ENCODE data around the gene DNAJC13. TPM values are rescaled to one million over a fixed set of nuclear protein-coding genes. Genes with fewer than 3 reads are reported as not detected.

DNAJC13 gene
- total RNA-seq, 1 donor from 2014 or later, result 34.2 TPM

DNA sequence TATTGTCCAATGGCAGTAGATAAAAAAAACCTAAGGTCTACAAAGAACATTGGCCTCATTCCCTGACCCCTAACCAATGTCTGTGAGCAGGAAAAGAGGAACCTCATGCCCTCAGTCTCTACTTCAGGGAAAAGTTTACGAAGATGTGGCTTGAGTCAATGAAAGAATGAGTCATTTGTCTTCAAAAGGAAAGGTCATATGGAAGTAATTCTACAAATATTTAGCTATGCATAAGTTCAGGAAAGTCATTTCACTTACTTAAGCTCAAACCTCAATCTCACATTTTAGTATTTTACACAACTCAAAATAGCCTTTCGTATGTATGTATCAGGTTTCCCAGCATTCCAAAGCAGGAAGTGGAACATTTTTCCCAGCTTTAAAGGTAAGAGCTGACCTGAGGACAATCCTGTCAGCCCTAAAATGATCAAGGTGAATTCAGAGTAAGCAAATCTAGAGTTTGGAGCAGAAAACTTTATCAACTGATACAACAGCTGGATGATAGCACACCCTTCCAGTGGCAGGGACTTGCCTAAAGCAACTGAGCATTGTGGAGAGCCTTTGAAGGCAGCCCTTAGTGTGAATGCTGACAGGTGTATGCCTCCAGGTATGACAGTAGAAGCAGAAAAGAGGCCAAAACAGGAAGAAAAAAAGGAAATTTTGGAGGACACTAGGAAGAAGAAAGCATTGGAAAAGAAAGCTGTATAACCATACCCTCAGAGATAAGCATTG is 125.9 kb downstream of the DNAJC13 start:
- Histone ChIP-seq H3K4me3 (ENCODE audit: low read depth, low read length) (no peak overlapping the region), H3K36me3 (ENCODE audit: control insufficient read depth, insufficient read depth, low read length) (peaks cover 3% of the 10 kb centered on the region), H3K27me3 (ENCODE audit: control insufficient read depth, insufficient read depth, low read length) (no peaks in the 10 kb centered on the region)
- DNase-seq (ENCODE audit: low read depth), result peak; percentile 85
- TF ChIP-seq, protein P1, sequence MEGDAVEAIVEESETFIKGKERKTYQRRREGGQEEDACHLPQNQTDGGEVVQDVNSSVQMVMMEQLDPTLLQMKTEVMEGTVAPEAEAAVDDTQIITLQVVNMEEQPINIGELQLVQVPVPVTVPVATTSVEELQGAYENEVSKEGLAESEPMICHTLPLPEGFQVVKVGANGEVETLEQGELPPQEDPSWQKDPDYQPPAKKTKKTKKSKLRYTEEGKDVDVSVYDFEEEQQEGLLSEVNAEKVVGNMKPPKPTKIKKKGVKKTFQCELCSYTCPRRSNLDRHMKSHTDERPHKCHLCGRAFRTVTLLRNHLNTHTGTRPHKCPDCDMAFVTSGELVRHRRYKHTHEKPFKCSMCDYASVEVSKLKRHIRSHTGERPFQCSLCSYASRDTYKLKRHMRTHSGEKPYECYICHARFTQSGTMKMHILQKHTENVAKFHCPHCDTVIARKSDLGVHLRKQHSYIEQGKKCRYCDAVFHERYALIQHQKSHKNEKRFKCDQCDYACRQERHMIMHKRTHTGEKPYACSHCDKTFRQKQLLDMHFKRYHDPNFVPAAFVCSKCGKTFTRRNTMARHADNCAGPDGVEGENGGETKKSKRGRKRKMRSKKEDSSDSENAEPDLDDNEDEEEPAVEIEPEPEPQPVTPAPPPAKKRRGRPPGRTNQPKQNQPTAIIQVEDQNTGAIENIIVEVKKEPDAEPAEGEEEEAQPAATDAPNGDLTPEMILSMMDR (IDR thresholded peaks at IDR 0.05; ENCODE audit: insufficient read depth, low read length, severe bottlenecking), result no peak
- no peak for FAIRE-seq

DNA sequence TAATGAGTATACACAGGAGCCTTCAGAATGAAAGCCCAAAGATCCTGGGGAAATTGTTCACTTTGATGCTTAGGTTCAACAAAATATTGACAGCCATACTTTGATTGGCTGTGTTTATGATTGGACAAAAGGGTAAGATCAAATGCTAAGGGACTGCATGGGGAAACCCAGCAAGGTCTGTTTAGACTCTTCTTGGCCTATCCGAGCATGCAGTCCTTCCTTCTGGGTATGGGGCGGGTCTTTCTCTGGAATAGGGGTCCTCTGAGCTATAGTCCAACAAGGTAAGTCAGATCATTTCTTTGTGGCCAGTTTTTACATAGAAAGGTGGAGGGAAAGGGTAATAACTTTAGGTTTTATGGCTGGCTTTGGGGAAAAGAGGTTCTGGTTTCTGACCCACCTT is 126.8 kb downstream of the DNAJC13 start:
- TF ChIP-seq, protein P1 (IDR thresholded peaks at IDR 0.05; ENCODE audit: insufficient read depth, low read length, severe bottlenecking), result no peak
- DNase-seq (ENCODE audit: low read depth) (no peak), FAIRE-seq (no peak)
- no peaks in the 10 kb centered on the region for H3K27me3 ChIP-seq (ENCODE audit: control insufficient read depth, insufficient read depth, low read length)
- peaks cover 2% of the 10 kb centered on the region for H3K36me3 ChIP-seq (ENCODE audit: control insufficient read depth, insufficient read depth, low read length)
- no peak overlapping the region for H3K4me3 ChIP-seq (ENCODE audit: low read depth, low read length)

DNA sequence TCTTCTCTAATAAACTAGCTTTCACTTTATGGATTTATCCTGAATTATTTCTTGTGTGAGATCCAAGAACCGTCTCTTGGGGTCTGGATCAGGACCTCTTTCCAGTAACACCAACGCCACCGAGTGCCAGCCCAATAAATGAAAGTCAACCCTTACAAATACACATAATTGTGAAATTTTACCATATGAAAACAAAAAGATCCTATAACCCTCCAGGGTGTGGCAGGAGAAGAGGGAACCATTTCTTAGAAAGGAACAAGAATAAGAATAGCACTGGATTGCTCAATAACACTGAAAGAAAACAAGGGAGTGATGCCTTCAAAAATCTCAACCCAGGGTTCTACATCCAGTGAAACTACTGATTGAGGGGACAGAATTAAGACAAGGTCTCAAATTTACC is 128.2 kb downstream of the DNAJC13 start:
- Histone ChIP-seq H3K27me3 (ENCODE audit: control insufficient read depth, insufficient read depth, low read length) (no peaks in the 10 kb centered on the region), H3K4me3 (ENCODE audit: low read depth, low read length) (no peak overlapping the region), H3K36me3 (ENCODE audit: control insufficient read depth, insufficient read depth, low read length) (no peaks in the 10 kb centered on the region)
- TF ChIP-seq, protein P1 (IDR thresholded peaks at IDR 0.05; ENCODE audit: insufficient read depth, low read length, severe bottlenecking), result no peak
- FAIRE-seq (no peak), DNase-seq (ENCODE audit: low read depth) (no peak)

DNA sequence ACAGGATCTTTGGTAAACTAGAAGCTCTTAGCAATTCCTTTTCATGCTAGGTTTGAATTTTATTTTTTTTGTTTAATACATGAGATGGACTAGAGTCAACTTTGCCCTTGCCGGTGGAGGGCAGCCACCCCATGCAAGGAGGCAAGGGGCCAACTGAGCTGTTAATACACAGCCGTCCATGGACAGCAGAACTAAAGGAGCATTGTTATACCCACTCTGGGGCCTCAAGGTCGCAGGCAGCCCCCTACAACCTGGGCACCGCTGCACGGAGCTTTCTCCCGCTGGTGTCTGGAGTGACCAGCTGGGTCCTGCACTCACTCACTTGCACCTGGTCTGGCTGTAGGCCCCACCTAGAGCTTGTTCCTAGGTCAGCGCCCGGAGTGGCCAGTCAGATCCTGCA is 131.9 kb downstream of the DNAJC13 start:
- no peaks in the 10 kb centered on the region for H3K36me3 ChIP-seq (ENCODE audit: control insufficient read depth, insufficient read depth, low read length)
- no peak overlapping the region for H3K4me3 ChIP-seq (ENCODE audit: low read depth, low read length)
- FAIRE-seq (no peak), DNase-seq (ENCODE audit: low read depth) (no peak)
- TF ChIP-seq, protein P1 (IDR thresholded peaks at IDR 0.05; ENCODE audit: insufficient read depth, low read length, severe bottlenecking), result no peak
- H3K27me3 ChIP-seq (ENCODE audit: control insufficient read depth, insufficient read depth, low read length), result no peaks in the 10 kb centered on the region

DNA sequence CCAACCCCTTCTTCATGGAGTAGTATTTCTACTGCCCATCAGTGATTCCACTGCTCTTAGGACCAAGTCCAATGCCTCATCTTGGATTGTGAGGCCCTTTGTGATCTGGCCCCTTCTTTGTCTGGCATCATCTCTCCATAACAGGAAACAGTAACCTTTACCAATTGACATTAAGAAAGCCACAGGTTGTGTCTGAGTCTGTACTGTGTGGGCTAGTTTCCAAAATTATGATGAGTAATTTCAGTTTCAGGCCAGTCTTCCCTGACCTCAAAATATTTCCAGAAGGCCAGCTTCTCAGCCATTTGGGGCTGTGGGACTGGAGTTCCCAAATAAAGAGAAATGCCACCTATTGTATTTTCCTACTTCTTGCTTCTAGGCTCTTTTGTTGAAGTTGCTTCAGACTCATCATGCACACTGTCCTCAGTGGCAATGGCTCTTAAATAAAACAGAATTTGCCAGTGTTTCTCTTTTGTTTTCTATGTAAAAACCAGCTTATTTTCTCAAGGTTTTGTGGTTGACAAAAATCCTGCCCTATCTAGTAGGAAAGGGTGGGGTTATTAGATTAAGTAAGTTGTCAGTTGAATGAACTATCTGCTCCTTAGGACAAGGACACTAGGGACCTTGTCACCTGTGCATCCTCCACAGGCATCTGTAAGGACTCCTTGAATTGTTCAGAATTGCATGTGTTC is 132.7 kb downstream of the DNAJC13 start:
- Histone ChIP-seq H3K4me3 (ENCODE audit: low read depth, low read length) (no peak overlapping the region), H3K27me3 (ENCODE audit: control insufficient read depth, insufficient read depth, low read length) (no peaks in the 10 kb centered on the region), H3K36me3 (ENCODE audit: control insufficient read depth, insufficient read depth, low read length) (no peaks in the 10 kb centered on the region)
- DNase-seq (ENCODE audit: low read depth) (peak; percentile 72), FAIRE-seq (no peak)
- TF ChIP-seq, protein P1 (IDR thresholded peaks at IDR 0.05; ENCODE audit: insufficient read depth, low read length, severe bottlenecking), result no peak
